LNCaP clone FGC (cell line): ENCODE data around the gene UBR3.
A peak's percentile ranks its signal among the peaks of the same experiment; 100 is the strongest.
"Not testable (repeated sequence)": the region's sequence is repeated elsewhere in the genome, so short reads cannot be mapped to it uniquely, and the experiment has no call there.

Source experiments
- DNase-seq: peaks from one replicate; pipeline ENCODE4 v3.0.0-alpha.2; 2011; ENCODE audit warnings: low read depth
- H3K4me3 ChIP-seq: 2 replicates; pipeline ENCODE4 v1.5.1; 2011; ENCODE audit warnings: mild to moderate bottlenecking, low read depth, low read length, control low read depth
- CTCF ChIP-seq: IDR thresholded peaks from 2 replicates; pipeline ENCODE4 v1.5.1; 2012; ENCODE audit warnings: mild to moderate bottlenecking; ENCODE audit not compliant: control insufficient read depth, insufficient read depth; ENCODE audit errors: extremely low read depth

The UBR3 gene

GRCh38 chr2:169887120-169887519, 59.9 kb downstream of the UBR3 start:
- no peak for TF ChIP-seq CTCF
- no peak for DNase-seq
- H3K4me3 ChIP-seq = no peak overlapping the region

- H3K4me3 ChIP-seq = no peak overlapping the region
- no peak for TF ChIP-seq CTCF
- peak; percentile 44 for DNase-seq
Measured at GRCh38 chr2:169891593-169892298, 64.5 kb downstream of the UBR3 start.

- TF ChIP-seq CTCF = no peak
- H3K4me3 ChIP-seq = no peak overlapping the region
- DNase-seq = no peak
Measured at GRCh38 chr2:169892951-169893350, 65.7 kb downstream of the UBR3 start.

- H3K4me3 ChIP-seq = no peak overlapping the region
- TF ChIP-seq CTCF = no peak
- DNase-seq = no peak
Measured at GRCh38 chr2:169895294-169895985, 68.2 kb downstream of the UBR3 start.

- no peak overlapping the region for H3K4me3 ChIP-seq
- TF ChIP-seq CTCF = no peak
Measured at GRCh38 chr2:169897834-169898233, 70.6 kb downstream of the UBR3 start.

GRCh38 chr2:169900103-169900502, 72.8 kb downstream of the UBR3 start:
- not testable (repeated sequence) for H3K4me3 ChIP-seq, DNase-seq

More at GRCh38 chr2:169897834-169898233, 70.6 kb downstream of the UBR3 start:
- DNase-seq = no peak

- no peak overlapping the region for H3K4me3 ChIP-seq
- no peak for DNase-seq
- TF ChIP-seq CTCF = no peak
Measured at GRCh38 chr2:169900686-169901085, 73.4 kb downstream of the UBR3 start.
